T-cell (primary cell): Measurements from ENCODE around the gene ENTREP1. TPM values are rescaled to one million over a fixed set of nuclear protein-coding genes. Genes with fewer than 3 reads are reported as not detected.

Experiments used
- ATAC-seq, 4 experiments: fragments of 200-7000 bp in 3 of 4; fragments of 150-1000 bp in 1 of 4; cut with Tn5 transposase; replicated peaks in 1 of 4; 1 replicate in 3 of 4; 2 replicates in 1 of 4; pipeline ENCODE4 v1.10.0; 2021; ENCODE audit warnings: moderate library complexity in 3 of 4, mild to moderate bottlenecking in 2 of 4, moderate number of reproducible peaks in 1 of 4
- CTCF ChIA-PET, 2 donors: fragments of 300-600 bp; sonication (Branson Sonifier 250); formaldehyde crosslinking; loops; one replicate each; lab custom pipeline; 2022; ENCODE audit warnings: antibody characterized with exemption in 2 of 2; lab: Charles Lee
- POLR2A ChIA-PET, 2 donors: fragments of 300-600 bp; sonication (Branson Sonifier 250); formaldehyde crosslinking; loops; one replicate each; lab custom pipeline; 2022; ENCODE audit warnings: antibody characterized with exemption in 2 of 2; lab: Charles Lee
- DNase-seq, 35 experiments: peaks; one replicate each; pipeline versions ENCODE4 v3.0.0 to v3.0.0-alpha.2; 2013 to 2023
- H3K27ac ChIP-seq: one replicate; pipeline ENCODE4 v1.5.1; 2013; ENCODE audit warnings: low read length
- H3K27me3 ChIP-seq, 2 experiments: replicated peaks in 1 of 2; 1 replicate in 1 of 2; 2 replicates in 1 of 2; pipeline versions ENCODE4 v1.6.1 to v1.7.0; 2013; ENCODE audit warnings: low read length in 1 of 2, mixed read lengths in 1 of 2; ENCODE audit not compliant: control insufficient read depth in 2 of 2, insufficient read depth in 2 of 2; ENCODE audit errors: extremely low read depth in 1 of 2
- H3K36me3 ChIP-seq, 2 donors: 1 replicate in 1 of 2; 2 replicates in 1 of 2; pipeline versions ENCODE4 v1.6.1 to v1.7.0; 2013; ENCODE audit warnings: low read length in 1 of 2; ENCODE audit not compliant: control insufficient read depth in 2 of 2, insufficient read depth in 1 of 2; ENCODE audit errors: extremely low read depth in 1 of 2
- H3K4me1 ChIP-seq, 2 experiments: 1 replicate in 1 of 2; 2 replicates in 1 of 2; pipeline versions ENCODE4 v1.6.1 to v1.7.0; 2013; ENCODE audit warnings: low read length in 2 of 2, mixed read lengths in 1 of 2; ENCODE audit not compliant: insufficient read depth in 2 of 2, control insufficient read depth in 1 of 2; ENCODE audit errors: extremely low read depth in 1 of 2
- H3K4me3 ChIP-seq, 2 donors: 1 replicate in 1 of 2; 2 replicates in 1 of 2; pipeline versions ENCODE4 v1.5.1 to v1.7.0; 2013; ENCODE audit warnings: mild to moderate bottlenecking in 2 of 2, low read length in 1 of 2, moderate library complexity in 1 of 2; ENCODE audit not compliant: control insufficient read depth in 1 of 2; ENCODE audit errors: extremely low read depth in 1 of 2
- H3K9me3 ChIP-seq: 2 replicates; pipeline ENCODE4 v1.7.0; 2013
- H3K27ac Mint-ChIP-seq, 2 donors: one replicate each; pipeline ENCODE4 v1.8.0; 2020 to 2021; ENCODE audit warnings: mild to moderate bottlenecking in 2 of 2, mixed read lengths in 2 of 2
- H3K27me3 Mint-ChIP-seq, 2 donors: one replicate each; pipeline ENCODE4 v1.8.0; 2021 to 2022; ENCODE audit warnings: mixed read lengths in 2 of 2
- H3K36me3 Mint-ChIP-seq: one replicate; pipeline ENCODE4 v1.8.0; 2021; ENCODE audit warnings: mixed read lengths
- H3K4me1 Mint-ChIP-seq, 3 donors: one replicate each; pipeline ENCODE4 v1.8.0; 2020 to 2022; ENCODE audit warnings: mixed read lengths in 3 of 3, mild to moderate bottlenecking in 1 of 3
- H3K4me3 Mint-ChIP-seq, 3 donors: one replicate each; pipeline ENCODE4 v1.8.0; 2020 to 2022; ENCODE audit warnings: mild to moderate bottlenecking in 3 of 3, mixed read lengths in 3 of 3, moderate library complexity in 3 of 3
- H3K9me3 Mint-ChIP-seq, 3 donors: one replicate each; pipeline ENCODE4 v1.8.0; 2020 to 2022; ENCODE audit warnings: mixed read lengths in 3 of 3
- WGBS: methylation state at CpG from one replicate; pipeline ENCODE4 v1.1.5; 2013; ENCODE audit warnings: missing lambda C conversion rate; ENCODE audit not compliant: insufficient coverage; 5-methylcytosine and 5-hydroxymethylcytosine counted together
- total RNA-seq, 35 experiments: library from RNA in 6 of 35; stranded (reverse) in 6 of 35; fragments of 120-200 nt in 1 of 35; gene quantifications; one replicate each; pipeline versions ENCODE4 v1.2.1 to v1.2.4 and lab custom pipeline; 2013 to 2026

The ENTREP1 gene
- total RNA-seq, 5 donors from 2014 or later (not counting 1 experiment from before 2014, with no cell fraction given), result 0.13 to 0.16 TPM; not detected in 3

DNA sequence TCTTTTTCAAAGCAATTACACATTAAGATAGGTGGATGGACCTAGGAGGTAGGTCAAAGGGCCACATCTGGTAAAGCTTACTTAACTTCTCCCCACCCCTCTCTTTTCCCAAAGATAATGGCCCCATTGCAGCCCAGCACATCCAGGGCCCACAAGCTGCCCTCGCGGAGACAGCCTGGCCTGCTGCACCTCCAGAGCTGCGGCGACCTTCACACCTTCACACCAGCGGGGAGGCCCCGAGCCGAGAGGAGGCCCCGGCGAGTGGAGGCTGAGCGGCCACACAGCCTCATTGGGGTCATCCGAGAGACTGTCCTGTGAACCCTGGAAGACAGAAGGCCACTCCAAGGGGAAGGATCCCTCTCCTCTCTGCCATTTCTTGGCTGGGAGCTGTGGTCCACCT is 66.5 kb downstream of the ENTREP1 start:
- POLR2A ChIA-PET, result no interaction called here
- Histone ChIP-seq H3K4me1 (no peaks in the 10 kb centered on the region), H3K4me3 (no peak overlapping the region), H3K36me3 (no peaks in the 10 kb centered on the region), H3K27ac (no peak overlapping the region), H3K9me3 (no peaks in the 10 kb centered on the region), H3K27me3 (peaks cover 0 to 18% of the 10 kb centered on the region in 2 experiments)
- DNase-seq (no peak), ATAC-seq (no peak)
- H3K27ac Mint-ChIP-seq, result no peak overlapping the region
- H3K4me1 Mint-ChIP-seq, result no peaks in the 10 kb centered on the region
- H3K27me3 Mint-ChIP-seq, result peaks cover 16 to 22% of the 10 kb centered on the region in 2 donors
- 88% methylated on average over 7 of the region's 11 CpGs for WGBS
- H3K9me3 Mint-ChIP-seq, result no peaks in the 10 kb centered on the region
- H3K36me3 Mint-ChIP-seq, result no peaks in the 10 kb centered on the region
- CTCF ChIA-PET, result no interaction called here
- H3K4me3 Mint-ChIP-seq, result no peak overlapping the region

GRCh38 chr9:69391946-69392345 is 66.9 kb downstream of the ENTREP1 start:
- POLR2A ChIA-PET, result no interaction called here
- Mint-ChIP-seq H3K27ac (no peak overlapping the region), H3K9me3 (no peaks in the 10 kb centered on the region)

DNA sequence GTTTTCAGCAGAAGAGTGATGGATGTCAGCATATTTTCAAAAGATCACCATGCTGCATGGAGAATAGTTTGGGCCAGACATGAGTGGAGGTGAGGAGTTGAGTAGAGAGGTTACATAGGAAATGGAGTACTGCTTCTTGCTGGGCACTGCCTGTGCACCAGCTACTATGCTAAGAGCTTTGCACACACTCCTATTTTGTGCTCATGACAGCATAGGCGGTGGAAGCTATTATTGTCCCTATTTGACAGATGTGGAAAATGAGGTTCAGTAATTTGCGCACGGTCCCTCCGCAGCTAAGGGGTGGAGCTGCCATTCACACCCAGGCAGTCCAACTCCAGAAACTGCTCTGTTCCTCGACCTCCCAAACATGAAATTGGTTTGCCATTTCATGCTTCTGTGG is 67.8 kb downstream of the ENTREP1 start:
- WGBS, result 100% methylated on average over 3 of the region's 5 CpGs
- Mint-ChIP-seq H3K9me3 (no peaks in the 10 kb centered on the region), H3K36me3 (no peaks in the 10 kb centered on the region), H3K4me3 (no peak overlapping the region), H3K4me1 (no peaks in the 10 kb centered on the region), H3K27ac (no peak overlapping the region), H3K27me3 (peaks cover 13 to 19% of the 10 kb centered on the region in 2 donors)
- no peaks in the 10 kb centered on the region for H3K9me3 ChIP-seq
- ChIA-PET CTCF (no interaction called here), POLR2A (no interaction called here)
- H3K27ac ChIP-seq, result no peak overlapping the region
- H3K27me3 ChIP-seq, result peaks cover 0 to 13% of the 10 kb centered on the region in 2 experiments
- no peaks in the 10 kb centered on the region for H3K36me3 ChIP-seq
- no peaks in the 10 kb centered on the region for H3K4me1 ChIP-seq
- no peak overlapping the region for H3K4me3 ChIP-seq
- ATAC-seq, result no peak
- DNase-seq, result no peak

More at GRCh38 chr9:69391946-69392345, 66.9 kb downstream of the ENTREP1 start:
- H3K36me3 ChIP-seq, result no peaks in the 10 kb centered on the region
- no peak overlapping the region for H3K27ac ChIP-seq
- H3K36me3 Mint-ChIP-seq, result no peaks in the 10 kb centered on the region
- WGBS, result 74% methylated on average over 4 of the region's 7 CpGs
- H3K4me1 ChIP-seq, result no peaks in the 10 kb centered on the region
- peaks cover 0 to 14% of the 10 kb centered on the region in 2 experiments for H3K27me3 ChIP-seq
- peaks cover 16 to 23% of the 10 kb centered on the region in 2 donors for H3K27me3 Mint-ChIP-seq
- H3K4me3 Mint-ChIP-seq, result no peak overlapping the region
- no peaks in the 10 kb centered on the region for H3K9me3 ChIP-seq
- no peaks in the 10 kb centered on the region for H3K4me1 Mint-ChIP-seq
- CTCF ChIA-PET, result no interaction called here
- H3K4me3 ChIP-seq, result no peak overlapping the region
- DNase-seq (no peak), ATAC-seq (no peak)

- 100% methylated on average over 6 of the region's 6 CpGs for WGBS
Measured at GRCh38 chr9:69393425-69393824, 68.4 kb downstream of the ENTREP1 start.

GRCh38 chr9:69395718-69396117 is 70.7 kb downstream of the ENTREP1 start:
- H3K4me1 Mint-ChIP-seq, result no peaks in the 10 kb centered on the region
- H3K27me3 Mint-ChIP-seq, result peaks cover 6 to 15% of the 10 kb centered on the region in 2 donors
- DNase-seq (no peak), ATAC-seq (no peak)
- Histone ChIP-seq H3K27me3 (peaks cover 0 to 11% of the 10 kb centered on the region in 2 experiments), H3K9me3 (no peaks in the 10 kb centered on the region), H3K27ac (no peak overlapping the region), H3K4me3 (no peak overlapping the region), H3K4me1 (no peaks in the 10 kb centered on the region), H3K36me3 (no peaks in the 10 kb centered on the region)
- ChIA-PET CTCF (no interaction called here), POLR2A (no interaction called here)
- H3K4me3 Mint-ChIP-seq, result no peak overlapping the region
- no peaks in the 10 kb centered on the region for H3K36me3 Mint-ChIP-seq
- no peak overlapping the region for H3K27ac Mint-ChIP-seq
- WGBS, result no CpG with 5 or more reads among the region's 5 CpGs
- no peaks in the 10 kb centered on the region for H3K9me3 Mint-ChIP-seq

More at GRCh38 chr9:69393425-69393824, 68.4 kb downstream of the ENTREP1 start:
- CTCF ChIA-PET, result no interaction called here
- Mint-ChIP-seq H3K36me3 (no peaks in the 10 kb centered on the region), H3K4me1 (no peaks in the 10 kb centered on the region), H3K27ac (no peak overlapping the region), H3K4me3 (no peak overlapping the region), H3K9me3 (no peaks in the 10 kb centered on the region), H3K27me3 (peaks cover 13 to 18% of the 10 kb centered on the region in 2 donors)
- DNase-seq, result no peak
- Histone ChIP-seq H3K27me3 (peaks cover 0 to 11% of the 10 kb centered on the region in 2 experiments), H3K4me3 (no peak overlapping the region), H3K9me3 (no peaks in the 10 kb centered on the region), H3K4me1 (no peaks in the 10 kb centered on the region), H3K27ac (no peak overlapping the region), H3K36me3 (no peaks in the 10 kb centered on the region)
- POLR2A ChIA-PET, result no interaction called here
- no peak for ATAC-seq

DNA sequence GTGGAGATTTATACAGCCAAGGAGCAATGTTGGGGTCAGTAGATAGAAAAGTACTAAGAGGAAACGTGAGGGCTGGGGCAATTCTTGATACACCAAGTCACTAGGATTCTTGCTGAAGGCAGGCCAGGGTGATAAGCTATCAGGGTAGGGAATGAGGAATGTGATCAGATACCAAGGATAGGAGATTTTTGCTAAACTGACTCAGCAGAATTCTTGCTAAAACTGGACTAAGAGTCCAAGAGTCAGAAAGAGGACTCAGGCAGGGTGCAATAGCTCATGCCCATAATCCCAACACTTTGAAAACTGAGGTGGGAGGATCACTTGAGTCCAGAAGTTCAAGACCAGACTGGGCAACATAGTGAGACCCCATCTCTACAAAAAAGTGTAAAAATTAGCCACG is 71.7 kb downstream of the ENTREP1 start:
- ChIA-PET CTCF (no interaction called here), POLR2A (no interaction called here)
- Histone ChIP-seq H3K4me3 (no peak overlapping the region), H3K27ac (no peak overlapping the region), H3K36me3 (no peaks in the 10 kb centered on the region), H3K4me1 (no peaks in the 10 kb centered on the region), H3K27me3 (peaks cover 0 to 10% of the 10 kb centered on the region in 2 experiments), H3K9me3 (no peaks in the 10 kb centered on the region)
- H3K4me3 Mint-ChIP-seq, result no peak overlapping the region
- H3K4me1 Mint-ChIP-seq, result no peaks in the 10 kb centered on the region
- DNase-seq (no peak), ATAC-seq (no peak)
- H3K27ac Mint-ChIP-seq, result no peak overlapping the region
- 71% methylated on average over 2 of the region's 2 CpGs for WGBS
- H3K9me3 Mint-ChIP-seq, result peaks cover 0 to 2% (median 0%) of the 10 kb centered on the region in 3 donors
- no peaks in the 10 kb centered on the region for H3K36me3 Mint-ChIP-seq
- H3K27me3 Mint-ChIP-seq, result peaks cover 6 to 17% of the 10 kb centered on the region in 2 donors
